PC-9 (cell line): ENCODE measurements around the gene AHDC1. TPM values are rescaled to one million over a fixed set of nuclear protein-coding genes. Genes with fewer than 3 reads are reported as not detected.

Experiments
- BruUV-seq: library from RNA; stranded (reverse); fragments of 400-500 nt; replicated peaks from 2 replicates; lab custom pipeline; 2021; lab: Mats Ljungman, UMichigan
- CTCF ChIA-PET: fragments of 300-600 bp; sonication (Branson Sonifier 250); formaldehyde crosslinking; loops from one replicate; lab custom pipeline; 2022; ENCODE audit warnings: antibody characterized with exemption; lab: Charles Lee
- POLR2A ChIA-PET: fragments of 300-600 bp; sonication (Branson Sonifier 250); formaldehyde crosslinking; loops from one replicate; lab custom pipeline; 2022; ENCODE audit warnings: antibody characterized with exemption; ENCODE audit not compliant: unreplicated experiment; lab: Charles Lee
- DNase-seq, 2 experiments: peaks; one replicate each; pipeline versions ENCODE4 v3.0.0 to v3.0.0-alpha.2; 2015 to 2022; ENCODE audit warnings: mixed read lengths in 1 of 2
- H2AFZ ChIP-seq: fragments of 200-600 bp; sonication (generic); 2 replicates; pipeline ENCODE4 v1.8.1; 2017; ENCODE audit warnings: antibody characterized with exemption
- H3F3A ChIP-seq: fragments of 200-600 bp; sonication (generic); 2 replicates; pipeline ENCODE4 v1.8.1; 2017; ENCODE audit warnings: antibody characterized with exemption, mild to moderate bottlenecking, low read depth; ENCODE audit not compliant: insufficient read depth
- H3K27ac ChIP-seq: fragments of 200-600 bp; sonication (generic); 2 replicates; pipeline ENCODE4 v1.6.1; 2016; ENCODE audit warnings: mixed run types
- H3K27me3 ChIP-seq: fragments of 200-600 bp; sonication (generic); 2 replicates; pipeline ENCODE4 v1.6.1; 2016; ENCODE audit warnings: low read depth, mixed run types; ENCODE audit not compliant: insufficient read depth
- H3K36me3 ChIP-seq: fragments of 200-600 bp; sonication (generic); 2 replicates; pipeline ENCODE4 v1.6.1; 2016; ENCODE audit warnings: low read depth, mixed run types
- H3K4me1 ChIP-seq: fragments of 200-600 bp; sonication (generic); replicated peaks from 2 replicates; pipeline ENCODE4 v1.6.1; 2016; ENCODE audit warnings: mixed run types; ENCODE audit not compliant: insufficient read depth
- H3K4me2 ChIP-seq: fragments of 200-600 bp; sonication (generic); 2 replicates; pipeline ENCODE4 v1.6.1; 2017; ENCODE audit warnings: mixed run types
- H3K4me3 ChIP-seq: fragments of 200-600 bp; sonication (generic); 2 replicates; pipeline ENCODE4 v1.6.1; 2016; ENCODE audit warnings: mixed run types
- H3K79me2 ChIP-seq: fragments of 200-600 bp; sonication (generic); 2 replicates; pipeline ENCODE4 v1.6.1; 2017; ENCODE audit warnings: low read depth, mixed run types
- H3K9me2 ChIP-seq: fragments of 200-600 bp; sonication (generic); 2 replicates; pipeline ENCODE4 v1.8.1; 2017; ENCODE audit warnings: mild to moderate bottlenecking; ENCODE audit not compliant: insufficient read depth
- H3K9me3 ChIP-seq: fragments of 200-600 bp; sonication (generic); 2 replicates; pipeline ENCODE4 v1.8.1; 2016; ENCODE audit warnings: low read depth; ENCODE audit not compliant: insufficient read depth
- H4K20me1 ChIP-seq: fragments of 200-600 bp; sonication (generic); 2 replicates; pipeline ENCODE4 v1.8.1; 2017; ENCODE audit not compliant: insufficient read depth
- CTCF ChIP-seq: fragments of 200-600 bp; sonication (generic); conservative IDR thresholded peaks from 2 replicates; pipeline ENCODE4 v1.6.1; 2017; ENCODE audit warnings: mixed run types, antibody characterized with exemption, mild to moderate bottlenecking, moderate library complexity
- EZH2 ChIP-seq: fragments of 200-600 bp; sonication (generic); IDR thresholded peaks from 2 replicates; pipeline ENCODE4 v1.8.0; 2017; ENCODE audit warnings: antibody characterized with exemption, low read depth
- intact Hi-C: fragments of 100-400 bp; cut with micrococcal nuclease; formaldehyde crosslinking; loops from one replicate; pipeline ENCODE4 v1.10.0; 2022; ENCODE audit not compliant: unreplicated experiment
- total RNA-seq: library from RNA; stranded (reverse); gene quantifications from 2 replicates; pipeline ENCODE4 v1.2.3, GENCODE V29; 2021

Gene AHDC1
- total RNA-seq, 1 experiment from 2014 or later: 48.8 TPM

GRCh38 chr1:27526569-27527222 is 77.2 kb downstream of the AHDC1 start:
- Histone ChIP-seq H3K36me3 (no peaks in the 10 kb centered on the region), H3F3A (0 out of 2 replicates have a peak, but pooled peaks cover 11% of the 10 kb centered on the region), H3K27ac (no peak overlapping the region), H4K20me1 (no peaks in the 10 kb centered on the region), H3K4me2 (no peak overlapping the region), H3K4me1 (no peaks in the 10 kb centered on the region), H3K4me3 (no peak overlapping the region), H3K27me3 (no peaks in the 10 kb centered on the region), H3K79me2 (no peaks in the 10 kb centered on the region), H2AFZ (no peak overlapping the region), H3K9me3 (no peaks in the 10 kb centered on the region), H3K9me2 (no peaks in the 10 kb centered on the region)
- ChIA-PET POLR2A (no interaction called here), CTCF (no interaction called here)
- no peak for DNase-seq
- TSS peak; percentile 11 for BruUV-seq
- TF ChIP-seq EZH2: no peak
- no peak for TF ChIP-seq CTCF
- intact Hi-C loops: loop anchor here (5.0 kb wide), 1 partner anchor 34 kb away; the partner anchor contains the start of gene WASF2

- CTCF ChIA-PET: interaction anchor here (0.6 kb wide), 1 partner anchor 54 kb away, joined by 4 read pairs; no protein-coding TSS in a partner anchor
- no peak overlapping the region for H3K4me3 ChIP-seq
- no TSS peak for BruUV-seq
- peak in 1 of 2 experiments; percentile 38 for DNase-seq
- intact Hi-C loops: loop anchor here (5.0 kb wide), 1 partner anchor 33 kb away; the partner anchor contains the start of gene WASF2
- POLR2A ChIA-PET: interaction anchor here (0.7 kb wide), 2 partner anchors 31 to 38 kb away, joined by 3 read pairs; no protein-coding TSS in a partner anchor
- no peaks in the 10 kb centered on the region for H3K27me3 ChIP-seq
- 0 out of 2 replicates have a peak, but pooled peaks cover 11% of the 10 kb centered on the region for H3F3A ChIP-seq
- H3K36me3 ChIP-seq: no peaks in the 10 kb centered on the region
- H4K20me1 ChIP-seq: no peaks in the 10 kb centered on the region
- TF ChIP-seq CTCF (no peak), EZH2 (no peak)
- no peak overlapping the region for H3K4me2 ChIP-seq
- no peak overlapping the region for H2AFZ ChIP-seq
- no peaks in the 10 kb centered on the region for H3K4me1 ChIP-seq
- H3K27ac ChIP-seq: no peak overlapping the region
- H3K9me2 ChIP-seq: no peaks in the 10 kb centered on the region
- H3K9me3 ChIP-seq: no peaks in the 10 kb centered on the region
- H3K79me2 ChIP-seq: no peaks in the 10 kb centered on the region
These were observed 78.4 kb downstream of the AHDC1 start for GRCh38 chr1:27525296-27526272.
